ENCODE data around the gene OR9G4. TPM values are rescaled to one million over a fixed set of nuclear protein-coding genes. Genes with fewer than 3 reads are reported as not detected.

The OR9G4 gene
- total RNA-seq, 1 experiment from 2014 or later = not detected

DNA sequence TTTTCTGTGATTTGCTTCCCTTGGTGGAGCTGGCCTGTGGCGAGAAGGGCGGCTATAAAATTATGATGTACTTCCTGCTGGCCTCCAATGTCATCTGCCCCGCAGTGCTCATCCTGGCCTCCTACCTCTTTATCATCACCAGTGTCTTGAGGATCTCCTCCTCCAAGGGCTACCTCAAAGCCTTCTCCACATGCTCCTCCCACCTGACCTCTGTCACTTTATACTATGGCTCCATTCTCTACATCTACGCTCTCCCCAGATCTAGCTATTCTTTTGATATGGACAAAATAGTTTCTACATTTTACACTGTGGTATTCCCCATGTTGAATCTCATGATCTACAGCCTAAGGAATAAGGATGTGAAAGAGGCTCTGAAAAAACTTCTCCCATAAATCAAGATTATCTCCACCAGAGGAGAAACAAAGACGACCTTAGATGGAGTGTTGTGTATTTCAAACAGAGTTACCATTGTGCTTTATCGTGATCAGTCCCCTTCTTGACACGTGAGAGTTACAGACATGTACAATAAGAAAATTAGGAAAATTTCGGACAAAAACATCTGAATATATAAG, 47.5 kb downstream of the OR9G4 start:
- Histone ChIP-seq H3K4me1 (replicated peaks) (no peaks in the 10 kb centered on the region), H3K27ac (no peak overlapping the region), H3K36me3 (no peaks in the 10 kb centered on the region), H3K9me3 (replicated peaks) (no peaks in the 10 kb centered on the region), H3K4me3 (no peak overlapping the region), H3K27me3 (replicated peaks) (no peaks in the 10 kb centered on the region)
- no peak for DNase-seq (ENCODE audit: low read depth in 1 of 2, low spot score in 2 of 2)

DNA sequence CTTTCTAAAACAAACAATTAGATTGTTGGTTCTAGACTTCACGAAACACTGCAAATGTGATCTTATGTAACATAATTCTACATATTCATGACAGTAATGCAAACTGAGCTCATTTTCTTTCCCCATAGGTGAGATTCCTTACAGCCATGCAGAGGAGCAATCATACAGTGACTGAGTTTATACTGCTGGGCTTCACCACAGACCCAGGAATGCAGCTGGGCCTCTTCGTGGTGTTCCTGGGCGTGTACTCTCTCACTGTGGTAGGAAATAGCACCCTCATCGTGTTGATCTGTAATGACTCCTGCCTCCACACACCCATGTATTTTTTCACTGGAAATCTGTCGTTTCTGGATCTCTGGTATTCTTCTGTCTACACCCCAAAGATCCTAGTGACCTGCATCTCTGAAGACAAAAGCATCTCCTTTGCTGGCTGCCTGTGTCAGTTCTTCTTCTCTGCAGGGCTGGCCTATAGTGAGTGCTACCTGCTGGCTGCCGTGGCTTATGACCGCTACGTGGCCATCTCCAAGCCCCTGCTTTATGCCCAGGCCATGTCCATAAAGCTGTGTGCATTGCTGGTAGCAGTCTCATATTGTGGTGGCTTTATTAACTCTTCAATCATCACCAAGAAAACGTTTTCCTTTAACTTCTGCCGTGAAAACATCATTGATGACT, 48.1 kb downstream of the OR9G4 start:
- H3K27me3 ChIP-seq (replicated peaks) = no peaks in the 10 kb centered on the region
- no peaks in the 10 kb centered on the region for H3K9me3 ChIP-seq (replicated peaks)
- DNase-seq (ENCODE audit: low read depth in 1 of 2, low spot score in 2 of 2) = no peak
- H3K36me3 ChIP-seq = no peaks in the 10 kb centered on the region
- no peak overlapping the region for H3K4me3 ChIP-seq
- no peaks in the 10 kb centered on the region for H3K4me1 ChIP-seq (replicated peaks)
- H3K27ac ChIP-seq = no peak overlapping the region

DNA sequence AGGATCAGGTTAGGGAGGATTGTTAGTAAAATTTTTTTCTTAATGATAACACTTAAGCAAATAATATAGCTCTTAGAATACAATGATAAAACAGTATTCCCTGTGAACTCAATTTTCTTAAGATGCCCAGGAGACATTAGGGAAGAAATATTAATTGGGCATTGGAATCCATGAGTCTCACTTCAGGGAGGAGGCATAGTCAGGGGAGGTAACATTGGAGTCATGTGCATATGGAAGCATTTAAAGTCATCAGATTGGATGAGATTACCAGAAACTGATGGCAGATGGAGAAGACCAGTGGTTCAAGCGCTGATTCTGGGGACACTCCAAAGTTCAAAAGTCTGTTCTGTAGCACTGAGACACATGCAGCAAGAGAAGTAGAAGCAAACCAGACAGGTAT, 49.7 kb downstream of the OR9G4 start, which contains the start of gene OR9G1:
Gene OR9G1 (plus strand): TSS at position 301 of the 400 bp plus-strand sequence. CDS start 1,293 bp downstream, outside the sequence.
- H3K27me3 ChIP-seq (replicated peaks) = no peaks in the 10 kb centered on the region
- no peak within 1 kb of the TSS for H3K27ac ChIP-seq
- H3K9me3 ChIP-seq (replicated peaks) = no peaks in the 10 kb centered on the region
- no peak within 1 kb of the TSS for H3K4me3 ChIP-seq
- H3K4me1 ChIP-seq (replicated peaks) = no peaks in the 10 kb centered on the region
- no peak for DNase-seq (ENCODE audit: low read depth in 1 of 2, low spot score in 2 of 2)
- H3K36me3 ChIP-seq = no peaks in the 10 kb centered on the region

- H3K36me3 ChIP-seq = no peaks in the 10 kb centered on the region
- no peaks in the 10 kb centered on the region for H3K9me3 ChIP-seq (replicated peaks)
- H3K27ac ChIP-seq = no peak overlapping the region
- H3K4me3 ChIP-seq = no peak overlapping the region
- H3K27me3 ChIP-seq (replicated peaks) = no peaks in the 10 kb centered on the region
- no peak for DNase-seq (ENCODE audit: low read depth in 1 of 2, low spot score in 2 of 2)
- no peaks in the 10 kb centered on the region for H3K4me1 ChIP-seq (replicated peaks)
These were observed 55.1 kb downstream of the OR9G4 start for GRCh38 chr11:56693428-56693827.

Other genes starting within 250 kb of the OR9G4 start
- gene OR5M11, start 205.4 kb downstream of the OR9G4 start, total RNA-seq (2014; rRNA removed; shearing (Covaris generic)) = not detected in 2 replicates
- not detected in 2 replicates for gene OR5M10, start 171.0 kb downstream of the OR9G4 start, total RNA-seq (2014; rRNA removed; shearing (Covaris generic))
- gene OR5M1, start 133.8 kb downstream of the OR9G4 start, total RNA-seq (2014; rRNA removed; shearing (Covaris generic)) = not detected in 2 replicates
- gene OR5AP2, start 106.3 kb downstream of the OR9G4 start, total RNA-seq (2014; rRNA removed; shearing (Covaris generic)) = not detected in 2 replicates
- not detected in 2 replicates for gene OR5AR1, start 85.0 kb downstream of the OR9G4 start, total RNA-seq (2014; rRNA removed; shearing (Covaris generic))
- not detected in 2 replicates for gene OR9G1, start 49.6 kb downstream of the OR9G4 start, total RNA-seq (2014; rRNA removed; shearing (Covaris generic))
- gene OR5AK2, start 240.2 kb upstream of the OR9G4 start, total RNA-seq (2014; rRNA removed; shearing (Covaris generic)) = not detected in 2 replicates

Data from SJSA1 (cell line).